ENCODE measurements around the gene OSTF1. TPM values are rescaled to one million over a fixed set of nuclear protein-coding genes. Genes with fewer than 3 reads are reported as not detected.

The OSTF1 gene
- total RNA-seq, 2 donors from 2014 or later, result 15.0 to 20.5 TPM

DNA sequence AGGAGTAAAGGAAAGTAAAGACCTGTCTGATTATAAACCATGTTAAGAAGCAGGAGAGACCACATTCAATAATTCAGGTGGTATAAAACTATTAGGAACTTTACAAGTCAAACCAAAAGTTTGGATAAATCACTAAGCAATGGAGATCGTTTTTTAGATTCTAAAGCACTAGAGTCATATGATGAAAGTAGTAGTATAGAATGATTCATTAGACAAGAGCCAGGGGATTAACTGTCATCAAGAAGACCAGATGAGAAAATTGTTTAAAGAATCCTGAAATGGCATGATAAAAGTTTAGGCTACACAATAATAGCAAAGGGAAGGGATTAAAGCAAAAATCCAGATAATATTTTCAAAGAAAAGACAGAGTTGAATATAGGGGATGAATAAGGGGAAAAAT is 47.3 kb upstream of the OSTF1 start:
- 80 to 100% methylated on average over 1 of the region's 1 CpG for WGBS, 2 experiments (ENCODE audit: insufficient coverage in 1 of 2, insufficient read length in 1 of 2)
- TF ChIP-seq, protein P1, sequence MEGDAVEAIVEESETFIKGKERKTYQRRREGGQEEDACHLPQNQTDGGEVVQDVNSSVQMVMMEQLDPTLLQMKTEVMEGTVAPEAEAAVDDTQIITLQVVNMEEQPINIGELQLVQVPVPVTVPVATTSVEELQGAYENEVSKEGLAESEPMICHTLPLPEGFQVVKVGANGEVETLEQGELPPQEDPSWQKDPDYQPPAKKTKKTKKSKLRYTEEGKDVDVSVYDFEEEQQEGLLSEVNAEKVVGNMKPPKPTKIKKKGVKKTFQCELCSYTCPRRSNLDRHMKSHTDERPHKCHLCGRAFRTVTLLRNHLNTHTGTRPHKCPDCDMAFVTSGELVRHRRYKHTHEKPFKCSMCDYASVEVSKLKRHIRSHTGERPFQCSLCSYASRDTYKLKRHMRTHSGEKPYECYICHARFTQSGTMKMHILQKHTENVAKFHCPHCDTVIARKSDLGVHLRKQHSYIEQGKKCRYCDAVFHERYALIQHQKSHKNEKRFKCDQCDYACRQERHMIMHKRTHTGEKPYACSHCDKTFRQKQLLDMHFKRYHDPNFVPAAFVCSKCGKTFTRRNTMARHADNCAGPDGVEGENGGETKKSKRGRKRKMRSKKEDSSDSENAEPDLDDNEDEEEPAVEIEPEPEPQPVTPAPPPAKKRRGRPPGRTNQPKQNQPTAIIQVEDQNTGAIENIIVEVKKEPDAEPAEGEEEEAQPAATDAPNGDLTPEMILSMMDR (conservative IDR thresholded peaks at IDR 0.05), result no peak
- Histone ChIP-seq H3K9me3 (ENCODE audit: control insufficient read depth, low read length) (no peaks in the 10 kb centered on the region), H3K9ac (ENCODE audit: extremely low read depth, low read length, poor library complexity, severe bottlenecking) (no peak overlapping the region), H3K27me3 (ENCODE audit: control insufficient read depth, insufficient read depth, low read length, poor library complexity, severe bottlenecking) (no peaks in the 10 kb centered on the region), H3K4me1 (ENCODE audit: control insufficient read depth, insufficient read depth, low read length) (no peaks in the 10 kb centered on the region), H3K36me3 (ENCODE audit: control insufficient read depth, insufficient read depth, low read length) (no peaks in the 10 kb centered on the region), H3K4me3 (ENCODE audit: low read length) (no peak overlapping the region), H3K27ac (ENCODE audit: low read depth, low read length) (no peak overlapping the region)
- Mint-ChIP-seq H3K9me3 (peaks cover 5% of the 10 kb centered on the region), H3K36me3 (ENCODE audit: low read depth) (no peaks in the 10 kb centered on the region), H3K27ac (no peak overlapping the region), H3K27me3 (ENCODE audit: insufficient read depth) (peaks cover 2% of the 10 kb centered on the region), H3K4me1 (no peaks in the 10 kb centered on the region), H3K4me3 (no peak overlapping the region)
- no peak for DNase-seq

DNA sequence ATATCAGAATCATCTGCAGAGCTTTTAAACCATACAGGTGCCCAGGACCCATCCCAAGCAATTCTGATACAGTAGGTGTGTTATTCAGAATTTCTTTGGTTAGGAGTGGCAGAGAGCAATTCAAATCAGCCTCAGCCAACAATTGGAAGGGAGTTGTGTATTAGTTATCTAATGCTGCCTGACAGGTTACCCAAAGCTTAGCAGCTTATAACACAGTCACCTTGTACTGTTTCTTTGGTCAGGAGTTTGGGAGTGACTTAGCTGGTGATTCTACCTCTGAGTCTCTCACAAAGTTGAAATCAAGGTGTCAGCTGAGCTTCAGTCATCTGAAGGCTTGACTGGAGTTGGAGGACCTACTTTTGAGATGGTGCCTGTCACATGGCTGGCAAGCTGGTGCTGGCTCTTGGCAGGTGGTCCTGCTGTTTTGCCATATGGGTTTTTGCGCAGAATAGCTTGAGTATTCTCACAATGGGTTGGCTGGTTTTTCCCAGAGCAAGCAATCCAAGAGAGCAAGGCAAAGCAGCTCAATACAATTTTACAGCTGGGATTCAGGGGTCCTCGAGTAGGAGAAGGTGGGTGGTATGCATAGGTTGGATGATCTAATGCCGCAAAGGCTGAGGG is 41.5 kb upstream of the OSTF1 start:
- Histone ChIP-seq H3K36me3 (ENCODE audit: control insufficient read depth, insufficient read depth, low read length) (no peaks in the 10 kb centered on the region), H3K27me3 (ENCODE audit: control insufficient read depth, insufficient read depth, low read length, poor library complexity, severe bottlenecking) (no peaks in the 10 kb centered on the region), H3K4me3 (ENCODE audit: low read length) (no peak overlapping the region), H3K4me1 (ENCODE audit: control insufficient read depth, insufficient read depth, low read length) (no peaks in the 10 kb centered on the region), H3K9me3 (ENCODE audit: control insufficient read depth, low read length) (no peaks in the 10 kb centered on the region), H3K9ac (ENCODE audit: extremely low read depth, low read length, poor library complexity, severe bottlenecking) (no peak overlapping the region), H3K27ac (ENCODE audit: low read depth, low read length) (no peak overlapping the region)
- no peaks in the 10 kb centered on the region for H3K27me3 Mint-ChIP-seq (ENCODE audit: insufficient read depth)
- no peak overlapping the region for H3K27ac Mint-ChIP-seq
- TF ChIP-seq, protein P1 (conservative IDR thresholded peaks at IDR 0.05), result no peak
- 92 to 100% methylated on average over 1 to 2 of the region's 3 CpGs for WGBS, 2 experiments (ENCODE audit: insufficient coverage in 1 of 2, insufficient read length in 1 of 2)
- no peak overlapping the region for H3K4me3 Mint-ChIP-seq
- no peak for DNase-seq
- no peaks in the 10 kb centered on the region for H3K36me3 Mint-ChIP-seq (ENCODE audit: low read depth)
- H3K4me1 Mint-ChIP-seq, result no peaks in the 10 kb centered on the region
- H3K9me3 Mint-ChIP-seq, result peaks cover 6% of the 10 kb centered on the region

DNA sequence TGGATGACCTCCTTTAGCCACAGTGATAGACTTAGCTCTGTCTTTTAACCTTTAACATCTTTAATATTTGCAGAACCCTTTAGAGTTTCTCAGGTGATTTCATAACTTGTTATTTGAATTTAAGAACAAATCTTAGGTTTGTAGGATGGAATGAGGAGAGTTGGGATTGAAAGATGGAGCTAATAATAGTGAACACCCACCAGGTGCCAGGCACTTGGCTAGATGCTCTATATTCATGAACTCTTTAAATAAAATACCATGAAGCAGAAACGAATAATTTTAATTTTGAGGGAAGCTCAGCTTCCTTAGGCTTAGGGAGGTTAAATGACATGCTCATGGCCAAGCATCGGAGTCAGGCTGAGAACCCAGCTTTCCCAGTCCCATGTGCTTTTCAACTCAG is 40.8 kb upstream of the OSTF1 start:
- Mint-ChIP-seq H3K4me3 (no peak overlapping the region), H3K4me1 (no peaks in the 10 kb centered on the region), H3K9me3 (peaks cover 6% of the 10 kb centered on the region), H3K27ac (no peak overlapping the region), H3K27me3 (ENCODE audit: insufficient read depth) (no peaks in the 10 kb centered on the region), H3K36me3 (ENCODE audit: low read depth) (no peaks in the 10 kb centered on the region)
- Histone ChIP-seq H3K9me3 (ENCODE audit: control insufficient read depth, low read length) (no peaks in the 10 kb centered on the region), H3K9ac (ENCODE audit: extremely low read depth, low read length, poor library complexity, severe bottlenecking) (no peak overlapping the region), H3K36me3 (ENCODE audit: control insufficient read depth, insufficient read depth, low read length) (no peaks in the 10 kb centered on the region), H3K27ac (ENCODE audit: low read depth, low read length) (no peak overlapping the region), H3K4me1 (ENCODE audit: control insufficient read depth, insufficient read depth, low read length) (no peaks in the 10 kb centered on the region), H3K27me3 (ENCODE audit: control insufficient read depth, insufficient read depth, low read length, poor library complexity, severe bottlenecking) (no peaks in the 10 kb centered on the region), H3K4me3 (ENCODE audit: low read length) (no peak overlapping the region)
- TF ChIP-seq, protein P1 (conservative IDR thresholded peaks at IDR 0.05), result no peak
- WGBS, 2 experiments (ENCODE audit: insufficient coverage in 1 of 2, insufficient read length in 1 of 2), result 49 to 100% methylated on average over 1 to 2 of the region's 2 CpGs
- DNase-seq, result no peak
